GM10847 (cell line): ENCODE data around the gene SLC25A11.

Experiments used
- POLR2A ChIP-seq: IDR thresholded peaks from 2 replicates; pipeline ENCODE4 v1.6.1; 2011; ENCODE audit not compliant: insufficient read length; ENCODE audit errors: extremely low read depth

SLC25A11 gene

GRCh38 chr17:4896332-4897197 lies 43.3 kb downstream of the SLC25A11 start:
- TF ChIP-seq POLR2A: no peak

GRCh38 chr17:4895657-4896331 lies 44.1 kb downstream of the SLC25A11 start:
- TF ChIP-seq POLR2A: no peak

- TF ChIP-seq POLR2A: no peak
Observed at GRCh38 chr17:4895121-4895520, 44.7 kb downstream of the SLC25A11 start.

- TF ChIP-seq POLR2A: no peak
Observed at GRCh38 chr17:4893721-4894560, 45.9 kb downstream of the SLC25A11 start.

GRCh38 chr17:4893272-4893671 lies 46.6 kb downstream of the SLC25A11 start:
- TF ChIP-seq POLR2A: no peak

- no peak for TF ChIP-seq POLR2A
Observed at GRCh38 chr17:4892499-4893221, 47.2 kb downstream of the SLC25A11 start.

GRCh38 chr17:4891411-4892410 lies 48.1 kb downstream of the SLC25A11 start:
- no peak for TF ChIP-seq POLR2A

GRCh38 chr17:4887581-4887980 lies 52.3 kb downstream of the SLC25A11 start:
- no peak for TF ChIP-seq POLR2A
